ENCODE data around the gene MAGI3. TPM values are rescaled to one million over a fixed set of nuclear protein-coding genes. Genes with fewer than 3 reads are reported as not detected.

MAGI3 gene
- total and polyA plus RNA-seq, 3 donors from 2014 or later: 15.8 to 18.9 (median 18.8) TPM

DNA sequence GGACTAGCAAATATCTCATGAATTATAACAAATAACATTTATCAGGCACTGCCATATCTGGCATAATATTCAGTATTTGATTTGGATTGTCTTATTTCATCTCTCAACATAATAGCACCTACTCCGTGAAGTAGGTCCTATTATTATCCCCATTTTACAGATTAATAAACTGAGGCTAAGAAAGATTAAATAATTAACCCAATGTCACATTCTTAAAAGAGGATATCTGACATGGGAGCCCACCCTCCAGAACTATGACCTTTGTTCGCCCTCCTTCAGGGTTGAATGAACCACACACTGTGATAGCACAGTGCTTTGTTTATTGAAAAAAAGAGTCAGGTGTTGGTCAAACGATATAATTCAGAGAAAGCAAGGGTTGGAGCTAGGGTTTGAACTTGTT is 19.4 kb upstream of the MAGI3 start:
- TF ChIP-seq, protein P1, sequence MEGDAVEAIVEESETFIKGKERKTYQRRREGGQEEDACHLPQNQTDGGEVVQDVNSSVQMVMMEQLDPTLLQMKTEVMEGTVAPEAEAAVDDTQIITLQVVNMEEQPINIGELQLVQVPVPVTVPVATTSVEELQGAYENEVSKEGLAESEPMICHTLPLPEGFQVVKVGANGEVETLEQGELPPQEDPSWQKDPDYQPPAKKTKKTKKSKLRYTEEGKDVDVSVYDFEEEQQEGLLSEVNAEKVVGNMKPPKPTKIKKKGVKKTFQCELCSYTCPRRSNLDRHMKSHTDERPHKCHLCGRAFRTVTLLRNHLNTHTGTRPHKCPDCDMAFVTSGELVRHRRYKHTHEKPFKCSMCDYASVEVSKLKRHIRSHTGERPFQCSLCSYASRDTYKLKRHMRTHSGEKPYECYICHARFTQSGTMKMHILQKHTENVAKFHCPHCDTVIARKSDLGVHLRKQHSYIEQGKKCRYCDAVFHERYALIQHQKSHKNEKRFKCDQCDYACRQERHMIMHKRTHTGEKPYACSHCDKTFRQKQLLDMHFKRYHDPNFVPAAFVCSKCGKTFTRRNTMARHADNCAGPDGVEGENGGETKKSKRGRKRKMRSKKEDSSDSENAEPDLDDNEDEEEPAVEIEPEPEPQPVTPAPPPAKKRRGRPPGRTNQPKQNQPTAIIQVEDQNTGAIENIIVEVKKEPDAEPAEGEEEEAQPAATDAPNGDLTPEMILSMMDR (IDR thresholded peaks at IDR 0.05): no peak
- no peak for TF ChIP-seq POLR2A (IDR thresholded peaks at IDR 0.05)
- intact Hi-C loops (cut with DNase I; ENCODE audit: low total_unique reads): no loop called here
- H3K9me3 ChIP-seq: no peaks in the 10 kb centered on the region
- no peaks in the 10 kb centered on the region for H3K4me1 ChIP-seq
- H3K27ac ChIP-seq: no peak overlapping the region
- no peaks in the 10 kb centered on the region for H3K36me3 ChIP-seq (ENCODE audit: low read depth, missing control alignments)
- no peaks in the 10 kb centered on the region for H3K27me3 ChIP-seq
- 86 to 88% methylated on average over 3 of the region's 3 CpGs for WGBS, 2 donors
- H3K4me3 ChIP-seq: no peak overlapping the region
- no peak for DNase-seq

DNA sequence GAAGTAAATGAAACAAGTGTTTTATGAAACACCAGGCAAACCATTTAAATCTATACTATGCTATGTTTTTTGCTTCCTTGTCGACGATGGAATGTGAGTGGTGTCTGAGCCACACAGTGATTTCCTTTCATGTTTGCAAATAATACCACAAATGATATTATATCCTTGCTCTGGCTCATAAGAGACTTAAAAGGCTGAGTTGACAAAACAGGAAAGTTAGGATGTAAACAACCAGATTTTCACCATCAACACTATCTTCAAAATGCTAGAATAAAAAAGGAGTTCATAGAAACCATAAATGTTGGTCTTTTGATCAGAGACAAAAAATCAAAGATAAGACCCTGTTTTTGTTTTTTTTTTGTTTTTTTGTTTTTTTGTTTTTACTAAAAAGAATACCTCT is 17.8 kb upstream of the MAGI3 start:
- H3K9me3 ChIP-seq: no peaks in the 10 kb centered on the region
- no peaks in the 10 kb centered on the region for H3K27me3 ChIP-seq
- TF ChIP-seq POLR2A (IDR thresholded peaks at IDR 0.05): no peak
- TF ChIP-seq, protein P1 (IDR thresholded peaks at IDR 0.05): no peak
- H3K4me1 ChIP-seq: no peaks in the 10 kb centered on the region
- intact Hi-C loops (cut with DNase I; ENCODE audit: low total_unique reads): no loop called here
- no peak overlapping the region for H3K4me3 ChIP-seq
- WGBS, 2 donors: 88 to 92% methylated on average over 2 of the region's 2 CpGs
- H3K27ac ChIP-seq: no peak overlapping the region
- no peak for DNase-seq
- no peaks in the 10 kb centered on the region for H3K36me3 ChIP-seq (ENCODE audit: low read depth, missing control alignments)

DNA sequence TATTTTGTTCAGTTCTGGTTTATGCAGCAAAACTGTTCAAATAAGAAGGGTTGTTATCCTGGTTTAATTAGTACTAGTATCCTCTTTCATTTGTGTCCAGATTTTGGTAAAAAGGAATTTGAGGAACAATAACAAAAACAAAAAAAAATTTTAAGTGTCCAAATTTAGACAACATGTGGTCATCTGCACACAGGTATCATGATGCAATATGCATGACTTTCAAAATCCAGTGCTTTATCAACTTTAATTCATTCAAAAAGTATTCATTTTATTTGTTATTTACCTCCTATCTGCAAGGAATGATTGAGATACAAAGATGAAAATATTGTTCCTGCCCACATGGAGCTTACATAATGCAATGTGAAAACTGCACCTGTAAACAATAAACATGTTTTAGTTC is 16.7 kb upstream of the MAGI3 start:
- TF ChIP-seq POLR2A (IDR thresholded peaks at IDR 0.05): no peak
- TF ChIP-seq, protein P1 (IDR thresholded peaks at IDR 0.05): no peak
- H3K4me3 ChIP-seq: no peak overlapping the region
- H3K36me3 ChIP-seq (ENCODE audit: low read depth, missing control alignments): no peaks in the 10 kb centered on the region
- H3K9me3 ChIP-seq: no peaks in the 10 kb centered on the region
- H3K27me3 ChIP-seq: no peaks in the 10 kb centered on the region
- DNase-seq: no peak
- intact Hi-C loops (cut with DNase I; ENCODE audit: low total_unique reads): no loop called here
- H3K4me1 ChIP-seq: no peaks in the 10 kb centered on the region
- H3K27ac ChIP-seq: no peak overlapping the region

DNA sequence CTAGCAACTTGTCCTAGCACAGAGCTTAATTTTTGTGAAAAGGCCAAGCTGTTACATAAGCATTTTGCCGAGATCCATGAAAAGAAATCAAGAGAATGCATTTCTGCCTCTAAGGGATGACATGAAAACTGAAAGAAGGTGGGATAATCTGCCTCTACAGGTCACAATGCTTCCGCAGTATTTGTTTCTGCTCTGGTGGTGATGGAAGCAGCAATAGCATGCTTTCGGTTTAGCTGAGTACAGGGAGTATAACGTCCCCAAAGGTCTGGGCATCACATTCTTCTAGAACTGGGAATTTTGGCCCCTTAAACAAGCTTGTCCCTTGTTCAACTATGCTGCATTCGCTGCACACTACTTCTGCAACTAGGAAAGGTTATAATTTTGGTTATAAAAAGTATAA is 14.4 kb upstream of the MAGI3 start:
- Histone ChIP-seq H3K27ac (no peak overlapping the region), H3K4me1 (no peaks in the 10 kb centered on the region), H3K36me3 (ENCODE audit: low read depth, missing control alignments) (no peaks in the 10 kb centered on the region), H3K9me3 (no peaks in the 10 kb centered on the region), H3K4me3 (no peak overlapping the region), H3K27me3 (no peaks in the 10 kb centered on the region)
- TF ChIP-seq, protein P1 (IDR thresholded peaks at IDR 0.05): no peak
- no peak for TF ChIP-seq POLR2A (IDR thresholded peaks at IDR 0.05)
- intact Hi-C loops (cut with DNase I; ENCODE audit: low total_unique reads): no loop called here
- 38 to 53% methylated on average over 5 of the region's 5 CpGs for WGBS, 2 donors
- DNase-seq: no peak

DNA sequence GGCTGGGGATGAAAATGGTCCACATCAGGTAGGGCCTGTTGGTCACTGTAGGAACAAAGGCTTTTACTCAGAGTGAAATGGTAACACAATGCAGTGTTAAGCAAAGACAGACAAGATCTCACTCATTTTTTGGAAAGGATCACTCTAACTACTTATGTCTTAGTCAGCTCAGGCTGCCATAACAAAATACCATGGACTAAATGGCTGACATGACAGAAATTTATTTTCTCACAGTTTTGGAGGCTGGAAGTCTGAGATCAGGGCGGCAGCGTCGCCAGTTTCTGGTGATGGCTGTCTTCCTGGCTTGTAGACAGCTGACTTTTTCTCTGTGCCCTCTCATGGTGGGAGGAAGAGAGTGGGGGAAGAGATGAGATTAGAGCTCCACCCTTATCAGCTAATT is 10.2 kb upstream of the MAGI3 start:
- 91 to 94% methylated on average over 3 of the region's 3 CpGs for WGBS, 2 donors
- no peaks in the 10 kb centered on the region for H3K36me3 ChIP-seq (ENCODE audit: low read depth, missing control alignments)
- intact Hi-C loops (cut with DNase I; ENCODE audit: low total_unique reads): no loop called here
- no peak for DNase-seq
- H3K27me3 ChIP-seq: no peaks in the 10 kb centered on the region
- no peak overlapping the region for H3K27ac ChIP-seq
- H3K4me1 ChIP-seq: no peaks in the 10 kb centered on the region
- no peak overlapping the region for H3K4me3 ChIP-seq
- no peak for TF ChIP-seq POLR2A (IDR thresholded peaks at IDR 0.05)
- TF ChIP-seq, protein P1 (IDR thresholded peaks at IDR 0.05): no peak
- H3K9me3 ChIP-seq: no peaks in the 10 kb centered on the region
